Germinal center (tissue), 1 donor: ENCODE results near the gene MAB21L4.
"Not testable (repeated sequence)": the region's sequence is repeated elsewhere in the genome, so short reads cannot be mapped to it uniquely, and the experiment has no call there.

Experiments used
- DNase-seq: peaks from one replicate; pipeline ENCODE4 v3.0.0; 2012; ENCODE audit warnings: mixed read lengths, low spot score

The MAB21L4 gene

GRCh38 chr2:240858321-240858720 is 37.6 kb downstream of the MAB21L4 start:
- DNase-seq: no peak

- no peak for DNase-seq
These were observed 38.6 kb downstream of the MAB21L4 start for GRCh38 chr2:240857039-240858008.

- peak; percentile 27 for DNase-seq
These were observed 39.6 kb downstream of the MAB21L4 start for GRCh38 chr2:240856151-240856980.

GRCh38 chr2:240855670-240856069 is 40.3 kb downstream of the MAB21L4 start:
- no peak for DNase-seq

GRCh38 chr2:240852671-240853314 is 43.2 kb downstream of the MAB21L4 start:
- DNase-seq: no peak

- peak; percentile 82 for DNase-seq
These were observed 44.6 kb downstream of the MAB21L4 start for GRCh38 chr2:240851078-240851991.

- no peak for DNase-seq
These were observed 45.2 kb downstream of the MAB21L4 start for GRCh38 chr2:240850756-240851077.

GRCh38 chr2:240850026-240850425 is 45.9 kb downstream of the MAB21L4 start:
- DNase-seq: no peak

GRCh38 chr2:240848900-240849680 is 46.9 kb downstream of the MAB21L4 start:
- DNase-seq: no peak

- DNase-seq: no peak
These were observed 48.1 kb downstream of the MAB21L4 start for GRCh38 chr2:240847817-240848216.

- DNase-seq: no peak
These were observed 48.9 kb downstream of the MAB21L4 start for GRCh38 chr2:240846873-240847595.

- not testable (repeated sequence) for DNase-seq
These were observed 49.6 kb downstream of the MAB21L4 start for GRCh38 chr2:240846309-240846708.

- DNase-seq: no peak
These were observed 55.4 kb downstream of the MAB21L4 start for GRCh38 chr2:240840435-240841060.

- no peak for DNase-seq
These were observed 56.5 kb downstream of the MAB21L4 start for GRCh38 chr2:240839152-240840143.

GRCh38 chr2:240837621-240838020 is 58.3 kb downstream of the MAB21L4 start:
- no peak for DNase-seq

- no peak for DNase-seq
These were observed 59.0 kb downstream of the MAB21L4 start for GRCh38 chr2:240836781-240837467.
